Measurements from ENCODE around the gene PSMA3.

Gene PSMA3

GRCh38 chr14:58299401-58300330 lies 55.0 kb downstream of the PSMA3 start:
- peak; percentile 6 for DNase-seq

GRCh38 chr14:58301416-58301815 lies 56.8 kb downstream of the PSMA3 start:
- no peak for DNase-seq

- DNase-seq: no peak
Observed at GRCh38 chr14:58305730-58306129, 61.1 kb downstream of the PSMA3 start.

- DNase-seq: no peak
Observed at GRCh38 chr14:58307597-58308316, 63.1 kb downstream of the PSMA3 start.

- DNase-seq: no peak
Observed at GRCh38 chr14:58309086-58309485, 64.4 kb downstream of the PSMA3 start.

GRCh38 chr14:58313699-58314098 lies 69.1 kb downstream of the PSMA3 start:
- no peak for DNase-seq

GRCh38 chr14:58315606-58316005 lies 71.0 kb downstream of the PSMA3 start:
- DNase-seq: no peak
